PC-9 (cell line): Measurements from ENCODE around the gene ZNF75A. TPM values are rescaled to one million over a fixed set of nuclear protein-coding genes. Genes with fewer than 3 reads are reported as not detected.

Experiments
- BruUV-seq: library from RNA; stranded (reverse); fragments of 400-500 nt; replicated peaks from 2 replicates; lab custom pipeline; 2021; lab: Mats Ljungman, UMichigan
- CTCF ChIA-PET: fragments of 300-600 bp; sonication (Branson Sonifier 250); formaldehyde crosslinking; loops from one replicate; lab custom pipeline; 2022; ENCODE audit warnings: antibody characterized with exemption; lab: Charles Lee
- POLR2A ChIA-PET: fragments of 300-600 bp; sonication (Branson Sonifier 250); formaldehyde crosslinking; loops from one replicate; lab custom pipeline; 2022; ENCODE audit warnings: antibody characterized with exemption; ENCODE audit not compliant: unreplicated experiment; lab: Charles Lee
- DNase-seq, 2 experiments: peaks; one replicate each; pipeline versions ENCODE4 v3.0.0 to v3.0.0-alpha.2; 2015 to 2022; ENCODE audit warnings: mixed read lengths in 1 of 2
- H2AFZ ChIP-seq: fragments of 200-600 bp; sonication (generic); 2 replicates; pipeline ENCODE4 v1.8.1; 2017; ENCODE audit warnings: antibody characterized with exemption
- H3F3A ChIP-seq: fragments of 200-600 bp; sonication (generic); 2 replicates; pipeline ENCODE4 v1.8.1; 2017; ENCODE audit warnings: antibody characterized with exemption, mild to moderate bottlenecking, low read depth; ENCODE audit not compliant: insufficient read depth
- H3K27ac ChIP-seq: fragments of 200-600 bp; sonication (generic); 2 replicates; pipeline ENCODE4 v1.6.1; 2016; ENCODE audit warnings: mixed run types
- H3K27me3 ChIP-seq: fragments of 200-600 bp; sonication (generic); 2 replicates; pipeline ENCODE4 v1.6.1; 2016; ENCODE audit warnings: low read depth, mixed run types; ENCODE audit not compliant: insufficient read depth
- H3K36me3 ChIP-seq: fragments of 200-600 bp; sonication (generic); 2 replicates; pipeline ENCODE4 v1.6.1; 2016; ENCODE audit warnings: low read depth, mixed run types
- H3K4me1 ChIP-seq: fragments of 200-600 bp; sonication (generic); replicated peaks from 2 replicates; pipeline ENCODE4 v1.6.1; 2016; ENCODE audit warnings: mixed run types; ENCODE audit not compliant: insufficient read depth
- H3K4me2 ChIP-seq: fragments of 200-600 bp; sonication (generic); 2 replicates; pipeline ENCODE4 v1.6.1; 2017; ENCODE audit warnings: mixed run types
- H3K4me3 ChIP-seq: fragments of 200-600 bp; sonication (generic); 2 replicates; pipeline ENCODE4 v1.6.1; 2016; ENCODE audit warnings: mixed run types
- H3K79me2 ChIP-seq: fragments of 200-600 bp; sonication (generic); 2 replicates; pipeline ENCODE4 v1.6.1; 2017; ENCODE audit warnings: low read depth, mixed run types
- H3K9me2 ChIP-seq: fragments of 200-600 bp; sonication (generic); 2 replicates; pipeline ENCODE4 v1.8.1; 2017; ENCODE audit warnings: mild to moderate bottlenecking; ENCODE audit not compliant: insufficient read depth
- H3K9me3 ChIP-seq: fragments of 200-600 bp; sonication (generic); 2 replicates; pipeline ENCODE4 v1.8.1; 2016; ENCODE audit warnings: low read depth; ENCODE audit not compliant: insufficient read depth
- H4K20me1 ChIP-seq: fragments of 200-600 bp; sonication (generic); 2 replicates; pipeline ENCODE4 v1.8.1; 2017; ENCODE audit not compliant: insufficient read depth
- EZH2 ChIP-seq: fragments of 200-600 bp; sonication (generic); IDR thresholded peaks from 2 replicates; pipeline ENCODE4 v1.8.0; 2017; ENCODE audit warnings: antibody characterized with exemption, low read depth
- intact Hi-C: fragments of 100-400 bp; cut with micrococcal nuclease; formaldehyde crosslinking; loops from one replicate; pipeline ENCODE4 v1.10.0; 2022; ENCODE audit not compliant: unreplicated experiment
- total RNA-seq: library from RNA; stranded (reverse); gene quantifications from 2 replicates; pipeline ENCODE4 v1.2.3, GENCODE V29; 2021
- TF ChIP-seq, protein P1 (sequence below): fragments of 200-600 bp; sonication (generic); conservative IDR thresholded peaks from 2 replicates; pipeline ENCODE4 v1.6.1; 2017; ENCODE audit warnings: mixed run types, antibody characterized with exemption, mild to moderate bottlenecking, moderate library complexity

Gene ZNF75A
- total RNA-seq, 1 experiment from 2014 or later = 35.2 TPM

DNA sequence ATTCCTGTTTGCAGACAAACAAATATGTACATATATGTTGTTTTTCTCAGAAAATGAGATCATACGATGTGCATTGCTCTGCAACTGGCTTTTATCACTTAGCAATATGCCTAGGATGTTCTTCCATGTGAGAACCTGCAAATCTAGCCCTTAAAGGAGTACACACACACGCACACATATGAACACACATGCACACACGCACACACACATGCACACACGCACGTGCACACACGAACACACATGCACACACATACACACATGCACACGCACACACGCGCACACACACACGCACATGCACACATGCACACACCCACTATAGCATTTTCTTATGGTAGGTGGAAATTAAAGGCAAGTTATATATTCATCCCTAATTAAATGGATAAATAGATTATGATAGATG, 42.3 kb downstream of the ZNF75A start:
- H3K4me3 ChIP-seq = no peak overlapping the region
- ChIA-PET CTCF (no interaction called here), POLR2A (no interaction called here)
- no peak for DNase-seq
- TF ChIP-seq, protein P1, sequence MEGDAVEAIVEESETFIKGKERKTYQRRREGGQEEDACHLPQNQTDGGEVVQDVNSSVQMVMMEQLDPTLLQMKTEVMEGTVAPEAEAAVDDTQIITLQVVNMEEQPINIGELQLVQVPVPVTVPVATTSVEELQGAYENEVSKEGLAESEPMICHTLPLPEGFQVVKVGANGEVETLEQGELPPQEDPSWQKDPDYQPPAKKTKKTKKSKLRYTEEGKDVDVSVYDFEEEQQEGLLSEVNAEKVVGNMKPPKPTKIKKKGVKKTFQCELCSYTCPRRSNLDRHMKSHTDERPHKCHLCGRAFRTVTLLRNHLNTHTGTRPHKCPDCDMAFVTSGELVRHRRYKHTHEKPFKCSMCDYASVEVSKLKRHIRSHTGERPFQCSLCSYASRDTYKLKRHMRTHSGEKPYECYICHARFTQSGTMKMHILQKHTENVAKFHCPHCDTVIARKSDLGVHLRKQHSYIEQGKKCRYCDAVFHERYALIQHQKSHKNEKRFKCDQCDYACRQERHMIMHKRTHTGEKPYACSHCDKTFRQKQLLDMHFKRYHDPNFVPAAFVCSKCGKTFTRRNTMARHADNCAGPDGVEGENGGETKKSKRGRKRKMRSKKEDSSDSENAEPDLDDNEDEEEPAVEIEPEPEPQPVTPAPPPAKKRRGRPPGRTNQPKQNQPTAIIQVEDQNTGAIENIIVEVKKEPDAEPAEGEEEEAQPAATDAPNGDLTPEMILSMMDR = no peak
- TF ChIP-seq EZH2 = no peak
- no peaks in the 10 kb centered on the region for H4K20me1 ChIP-seq
- H3K27ac ChIP-seq = no peak overlapping the region
- H3K9me3 ChIP-seq = no peaks in the 10 kb centered on the region
- H3K9me2 ChIP-seq = no peaks in the 10 kb centered on the region
- H3K4me1 ChIP-seq = no peaks in the 10 kb centered on the region
- peaks cover 64% of the 10 kb centered on the region for H3K27me3 ChIP-seq
- BruUV-seq = no TSS peak
- no peaks in the 10 kb centered on the region for H3F3A ChIP-seq
- H2AFZ ChIP-seq = no peak overlapping the region
- intact Hi-C loops = no loop called here
- no peaks in the 10 kb centered on the region for H3K36me3 ChIP-seq
- H3K4me2 ChIP-seq = no peak overlapping the region
- H3K79me2 ChIP-seq = no peaks in the 10 kb centered on the region

DNA sequence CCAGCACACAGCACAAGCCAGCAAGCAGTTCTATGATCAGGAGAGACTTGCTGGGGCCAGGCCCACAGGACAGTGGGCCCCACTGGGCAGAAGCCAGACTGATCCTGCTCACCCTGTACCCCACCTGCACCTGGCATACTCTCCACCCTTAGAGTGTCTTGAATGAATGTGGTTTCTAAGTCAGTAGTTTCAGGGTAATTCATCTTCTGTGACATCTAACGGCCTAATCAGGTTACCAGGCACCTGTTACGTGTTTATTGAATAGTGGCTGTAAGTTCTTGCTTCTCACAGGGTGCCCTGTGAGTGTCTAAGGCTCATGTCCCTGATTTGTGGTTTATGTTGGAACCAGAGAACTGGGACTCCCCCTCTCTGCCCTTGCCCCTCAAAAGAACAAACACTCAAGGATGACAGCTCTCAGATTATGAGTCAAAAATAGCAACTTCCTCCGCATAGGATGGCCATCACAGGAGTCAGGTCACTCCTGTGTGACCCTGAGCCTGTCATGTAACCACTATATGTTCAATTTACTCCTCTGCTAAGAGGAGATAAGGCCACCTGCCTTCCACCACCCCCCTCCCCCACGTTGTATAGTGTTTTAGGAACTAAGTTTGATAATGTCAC, 43.4 kb downstream of the ZNF75A start:
- Histone ChIP-seq H3K79me2 (no peaks in the 10 kb centered on the region), H3K9me2 (no peaks in the 10 kb centered on the region), H3K4me1 (no peaks in the 10 kb centered on the region), H3K36me3 (no peaks in the 10 kb centered on the region), H3K27ac (no peak overlapping the region), H3F3A (no peaks in the 10 kb centered on the region), H3K4me2 (no peak overlapping the region), H4K20me1 (no peaks in the 10 kb centered on the region), H3K27me3 (peaks cover 64% of the 10 kb centered on the region), H3K4me3 (no peak overlapping the region), H3K9me3 (no peaks in the 10 kb centered on the region), H2AFZ (no peak overlapping the region)
- TF ChIP-seq, protein P1 = no peak
- TF ChIP-seq EZH2 = no peak
- CTCF ChIA-PET = no interaction called here
- POLR2A ChIA-PET = no interaction called here
- intact Hi-C loops = no loop called here
- DNase-seq = no peak
- no TSS peak for BruUV-seq

DNA sequence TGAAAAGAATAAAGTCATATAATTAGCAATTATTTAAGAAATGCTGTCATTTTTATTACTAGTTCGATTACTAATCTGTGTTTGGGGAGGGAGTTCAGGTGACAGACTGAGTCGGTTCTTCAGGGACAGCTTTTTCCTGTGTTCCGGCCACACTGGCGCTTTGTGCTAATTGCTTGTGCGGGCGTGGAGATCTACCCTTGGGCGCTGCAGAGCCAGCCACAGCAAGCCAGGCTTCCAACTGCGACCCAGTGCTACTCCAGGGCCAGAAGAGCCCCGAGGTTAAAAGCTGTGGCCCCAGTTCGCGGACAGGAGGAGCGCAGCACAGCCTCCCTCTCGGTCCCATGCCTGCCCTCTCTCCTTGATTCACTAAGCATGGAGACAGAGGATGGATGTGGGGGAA, 43.9 kb downstream of the ZNF75A start:
- H3K9me2 ChIP-seq = no peaks in the 10 kb centered on the region
- H3K4me2 ChIP-seq = no peak overlapping the region
- no peak for DNase-seq
- no peaks in the 10 kb centered on the region for H3K9me3 ChIP-seq
- no peak for TF ChIP-seq EZH2
- TF ChIP-seq, protein P1 = no peak
- ChIA-PET CTCF (no interaction called here), POLR2A (interaction anchor here (0.6 kb wide), 1 partner anchor 558 kb away, joined by 9 read pairs; no protein-coding TSS in a partner anchor)
- H3K36me3 ChIP-seq = no peaks in the 10 kb centered on the region
- no peaks in the 10 kb centered on the region for H3K79me2 ChIP-seq
- H3K4me1 ChIP-seq = no peaks in the 10 kb centered on the region
- no peaks in the 10 kb centered on the region for H4K20me1 ChIP-seq
- H2AFZ ChIP-seq = no peak overlapping the region
- peaks cover 64% of the 10 kb centered on the region for H3K27me3 ChIP-seq
- no peak overlapping the region for H3K4me3 ChIP-seq
- intact Hi-C loops = no loop called here
- no peak overlapping the region for H3K27ac ChIP-seq
- no peaks in the 10 kb centered on the region for H3F3A ChIP-seq
- BruUV-seq = no TSS peak
